Jurkat, Clone E6-1 (cell line): Measurements from ENCODE around the gene RMI1.
A peak's percentile ranks its signal among the peaks of the same experiment; 100 is the strongest.

Experiments used
- DNase-seq: peaks from one replicate; pipeline ENCODE4 v3.0.0-alpha.2; 2011; ENCODE audit warnings: low read depth, low spot score
- H3K4me3 ChIP-seq: 2 replicates; pipeline ENCODE4 v1.5.1; 2011; ENCODE audit warnings: mild to moderate bottlenecking, low read length, control low read depth, moderate library complexity

The RMI1 gene

GRCh38 chr9:83965350-83966208 is 15.0 kb upstream of the RMI1 start:
- DNase-seq: no peak
- H3K4me3 ChIP-seq: no peak overlapping the region

- H3K4me3 ChIP-seq: no peak overlapping the region
- no peak for DNase-seq
These were observed 14.4 kb upstream of the RMI1 start for GRCh38 chr9:83966209-83966582.

GRCh38 chr9:83967073-83967472 is 13.5 kb upstream of the RMI1 start:
- DNase-seq: no peak
- H3K4me3 ChIP-seq: no peak overlapping the region

- H3K4me3 ChIP-seq: no peak overlapping the region
- DNase-seq: no peak
These were observed 11.0 kb upstream of the RMI1 start for GRCh38 chr9:83969602-83970001.

- H3K4me3 ChIP-seq: no peak overlapping the region
- no peak for DNase-seq
These were observed 9.1 kb upstream of the RMI1 start for GRCh38 chr9:83971485-83971884.

- DNase-seq: no peak
These were observed 8.3 kb upstream of the RMI1 start for GRCh38 chr9:83972286-83972685.

GRCh38 chr9:83975300-83975699 is 5.3 kb upstream of the RMI1 start:
- H3K4me3 ChIP-seq: no peak overlapping the region
- no peak for DNase-seq

More at GRCh38 chr9:83972286-83972685, 8.3 kb upstream of the RMI1 start:
- H3K4me3 ChIP-seq: no peak overlapping the region

- H3K4me3 ChIP-seq: no peak overlapping the region
- no peak for DNase-seq
These were observed 4.2 kb upstream of the RMI1 start for GRCh38 chr9:83976372-83976771.

GRCh38 chr9:83977196-83977595 is 3.4 kb upstream of the RMI1 start:
- no peak for DNase-seq
- H3K4me3 ChIP-seq: no peak overlapping the region

GRCh38 chr9:83978992-83979811 is 1.4 kb upstream of the RMI1 start:
- DNase-seq: peak; percentile 86
- peak overlapping the region; percentile 100 for H3K4me3 ChIP-seq

GRCh38 chr9:83979812-83980394 is 702 bp upstream of the RMI1 start, which contains the start of gene HNRNPK:
HNRNPK (minus strand) TSS chr9:83980215; CDS start chr9:83978252, 1,963 bp downstream.
- peak; percentile 97 for DNase-seq
- H3K4me3 ChIP-seq: peak within 1 kb of the TSS; percentile 100

GRCh38 chr9:83981126-83981871 is 694 bp downstream of the RMI1 start:
- peak overlapping the region; percentile 100 for H3K4me3 ChIP-seq
- peak; percentile 41 for DNase-seq

GRCh38 chr9:83986195-83986594 is 5.6 kb downstream of the RMI1 start:
- DNase-seq: no peak
- H3K4me3 ChIP-seq: no peak overlapping the region

- no peak for DNase-seq
- no peak overlapping the region for H3K4me3 ChIP-seq
These were observed 6.3 kb downstream of the RMI1 start for GRCh38 chr9:83986765-83987401.

- no peak for DNase-seq
- H3K4me3 ChIP-seq: no peak overlapping the region
These were observed 6.8 kb downstream of the RMI1 start for GRCh38 chr9:83987402-83987791.

GRCh38 chr9:83988411-83988810 is 7.8 kb downstream of the RMI1 start:
- no peak overlapping the region for H3K4me3 ChIP-seq
- no peak for DNase-seq

- DNase-seq: no peak
These were observed 10.8 kb downstream of the RMI1 start for GRCh38 chr9:83991355-83991754.

GRCh38 chr9:83992407-83992806 is 11.8 kb downstream of the RMI1 start:
- DNase-seq: no peak

More at GRCh38 chr9:83991355-83991754, 10.8 kb downstream of the RMI1 start:
- no peak overlapping the region for H3K4me3 ChIP-seq

GRCh38 chr9:83992901-83993300 is 12.3 kb downstream of the RMI1 start:
- DNase-seq: no peak
- H3K4me3 ChIP-seq: no peak overlapping the region

More at GRCh38 chr9:83992407-83992806, 11.8 kb downstream of the RMI1 start:
- no peak overlapping the region for H3K4me3 ChIP-seq
